WTC11 (cell line): Measurements from ENCODE around the gene SLIT1.

Source experiments
- CREB1 ChIP-seq: sonication (generic); formaldehyde crosslinking; IDR thresholded peaks from 2 replicates; pipeline ENCODE4 v1.8.0; 2023; ENCODE audit warnings: mild to moderate bottlenecking, missing genetic modification reagents
- NR3C1 ChIP-seq: sonication (generic); formaldehyde crosslinking; conservative IDR thresholded peaks from 2 replicates; pipeline ENCODE4 v1.8.1; 2023; ENCODE audit warnings: low read depth, mild to moderate bottlenecking, missing genetic modification reagents
- TP53 ChIP-seq: sonication (generic); formaldehyde crosslinking; IDR thresholded peaks from 2 replicates; pipeline ENCODE4 v1.8.1; 2023; ENCODE audit warnings: mild to moderate bottlenecking, missing genetic modification reagents
- ZBTB21 ChIP-seq: sonication (generic); formaldehyde crosslinking; IDR thresholded peaks from 2 replicates; pipeline ENCODE4 v1.8.1; 2023; ENCODE audit warnings: mild to moderate bottlenecking, missing genetic modification reagents, borderline replicate concordance
- TF ChIP-seq, protein P1 (sequence below): fragments of 200-600 bp; IDR thresholded peaks from 2 replicates; pipeline ENCODE4 v1.8.0; 2022; ENCODE audit warnings: antibody characterized with exemption
- TF ChIP-seq, protein P2 (sequence below): sonication (generic); formaldehyde crosslinking; IDR thresholded peaks from 2 replicates; pipeline ENCODE4 v1.8.0; 2023; ENCODE audit warnings: missing genetic modification reagents
- TF ChIP-seq, protein P3 (sequence below): sonication (generic); formaldehyde crosslinking; IDR thresholded peaks from 2 replicates; pipeline ENCODE4 v1.8.0; 2022; ENCODE audit warnings: mild to moderate bottlenecking, missing genetic modification reagents
- TF ChIP-seq, protein P4 (sequence below): sonication (generic); formaldehyde crosslinking; IDR thresholded peaks from 2 replicates; pipeline ENCODE4 v1.8.1; 2023; ENCODE audit warnings: mild to moderate bottlenecking, missing genetic modification reagents, moderate library complexity

DNA sequence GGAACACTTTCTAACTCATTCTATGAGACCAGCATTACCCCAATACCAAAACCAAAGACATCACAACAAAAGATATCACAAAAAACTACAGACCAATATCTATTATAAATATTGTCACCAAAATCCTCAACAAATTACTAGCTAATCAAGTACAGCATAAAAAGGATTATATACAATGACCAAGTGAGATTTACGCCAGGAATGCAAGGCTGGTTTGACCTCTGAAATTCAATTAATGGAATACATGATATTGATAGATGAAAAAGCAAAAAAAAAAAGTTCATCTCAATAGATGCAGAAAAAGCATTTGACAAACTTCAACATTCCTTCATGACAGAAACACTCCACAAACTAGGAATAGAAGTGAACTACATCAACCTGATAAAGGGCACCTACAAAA lies 178.3 kb downstream of the SLIT1 start:
- TF ChIP-seq, protein P1, sequence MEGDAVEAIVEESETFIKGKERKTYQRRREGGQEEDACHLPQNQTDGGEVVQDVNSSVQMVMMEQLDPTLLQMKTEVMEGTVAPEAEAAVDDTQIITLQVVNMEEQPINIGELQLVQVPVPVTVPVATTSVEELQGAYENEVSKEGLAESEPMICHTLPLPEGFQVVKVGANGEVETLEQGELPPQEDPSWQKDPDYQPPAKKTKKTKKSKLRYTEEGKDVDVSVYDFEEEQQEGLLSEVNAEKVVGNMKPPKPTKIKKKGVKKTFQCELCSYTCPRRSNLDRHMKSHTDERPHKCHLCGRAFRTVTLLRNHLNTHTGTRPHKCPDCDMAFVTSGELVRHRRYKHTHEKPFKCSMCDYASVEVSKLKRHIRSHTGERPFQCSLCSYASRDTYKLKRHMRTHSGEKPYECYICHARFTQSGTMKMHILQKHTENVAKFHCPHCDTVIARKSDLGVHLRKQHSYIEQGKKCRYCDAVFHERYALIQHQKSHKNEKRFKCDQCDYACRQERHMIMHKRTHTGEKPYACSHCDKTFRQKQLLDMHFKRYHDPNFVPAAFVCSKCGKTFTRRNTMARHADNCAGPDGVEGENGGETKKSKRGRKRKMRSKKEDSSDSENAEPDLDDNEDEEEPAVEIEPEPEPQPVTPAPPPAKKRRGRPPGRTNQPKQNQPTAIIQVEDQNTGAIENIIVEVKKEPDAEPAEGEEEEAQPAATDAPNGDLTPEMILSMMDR: no peak
- TF ChIP-seq, protein P2, sequence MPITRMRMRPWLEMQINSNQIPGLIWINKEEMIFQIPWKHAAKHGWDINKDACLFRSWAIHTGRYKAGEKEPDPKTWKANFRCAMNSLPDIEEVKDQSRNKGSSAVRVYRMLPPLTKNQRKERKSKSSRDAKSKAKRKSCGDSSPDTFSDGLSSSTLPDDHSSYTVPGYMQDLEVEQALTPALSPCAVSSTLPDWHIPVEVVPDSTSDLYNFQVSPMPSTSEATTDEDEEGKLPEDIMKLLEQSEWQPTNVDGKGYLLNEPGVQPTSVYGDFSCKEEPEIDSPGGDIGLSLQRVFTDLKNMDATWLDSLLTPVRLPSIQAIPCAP (CRISPR knock-in tag): no peak
- TF ChIP-seq, protein P3, sequence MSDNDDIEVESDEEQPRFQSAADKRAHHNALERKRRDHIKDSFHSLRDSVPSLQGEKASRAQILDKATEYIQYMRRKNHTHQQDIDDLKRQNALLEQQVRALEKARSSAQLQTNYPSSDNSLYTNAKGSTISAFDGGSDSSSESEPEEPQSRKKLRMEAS (CRISPR knock-in tag): no peak
- TF ChIP-seq ZBTB21 (CRISPR knock-in tag) (no peak), NR3C1 (CRISPR knock-in tag) (no peak), TP53 (no peak), CREB1 (CRISPR knock-in tag) (no peak)
- TF ChIP-seq, protein P4, sequence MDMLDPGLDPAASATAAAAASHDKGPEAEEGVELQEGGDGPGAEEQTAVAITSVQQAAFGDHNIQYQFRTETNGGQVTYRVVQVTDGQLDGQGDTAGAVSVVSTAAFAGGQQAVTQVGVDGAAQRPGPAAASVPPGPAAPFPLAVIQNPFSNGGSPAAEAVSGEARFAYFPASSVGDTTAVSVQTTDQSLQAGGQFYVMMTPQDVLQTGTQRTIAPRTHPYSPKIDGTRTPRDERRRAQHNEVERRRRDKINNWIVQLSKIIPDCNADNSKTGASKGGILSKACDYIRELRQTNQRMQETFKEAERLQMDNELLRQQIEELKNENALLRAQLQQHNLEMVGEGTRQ: no peak
